Body of pancreas (tissue), 4 donors: ENCODE measurements around the gene GIGYF2. TPM values are rescaled to one million over a fixed set of nuclear protein-coding genes. Genes with fewer than 3 reads are reported as not detected.
A peak's percentile ranks its signal among the peaks of the same experiment; 100 is the strongest.

Source experiments
- ATAC-seq: fragments of 150-250 bp; one replicate; pipeline ENCODE4 v1.9.1; 2016
- DNase-seq, 4 donors: peaks; one replicate each; pipeline ENCODE4 v3.0.0-alpha.2; 2019
- H3K27ac ChIP-seq, 4 donors: fragments of 200-600 bp; sonication (generic); 1 replicate in 3 of 4; 2 replicates in 1 of 4; pipeline versions ENCODE4 v1.5.1 to v1.6.1; 2016 to 2019; ENCODE audit warnings: mild to moderate bottlenecking in 1 of 4, mixed read lengths in 1 of 4, moderate library complexity in 1 of 4
- H3K27me3 ChIP-seq, 2 donors: fragments of 200-600 bp; sonication (generic); one replicate each; pipeline ENCODE4 v1.6.0; 2016; ENCODE audit warnings: mild to moderate bottlenecking in 1 of 2
- H3K36me3 ChIP-seq, 2 donors: fragments of 200-600 bp; sonication (generic); replicated peaks in 1 of 2; 2 replicates each; pipeline ENCODE4 v1.5.1; 2016; ENCODE audit warnings: low read depth in 2 of 2; ENCODE audit not compliant: insufficient read depth in 1 of 2
- H3K4me1 ChIP-seq: fragments of 200-600 bp; sonication (generic); one replicate; pipeline ENCODE4 v1.6.0; 2016
- H3K4me3 ChIP-seq, 2 donors: fragments of 200-600 bp; sonication (generic); 1 replicate in 1 of 2; 2 replicates in 1 of 2; pipeline ENCODE4 v1.5.1; 2016 to 2019
- H3K9me3 ChIP-seq, 3 donors: fragments of 200-600 bp; sonication (generic); 1 replicate in 2 of 3; 2 replicates in 1 of 3; pipeline ENCODE4 v1.5.1; 2016
- POLR2A ChIP-seq, 3 donors: fragments of 450-650 bp; IDR thresholded peaks; one replicate each; pipeline ENCODE4 v1.6.1; 2016; ENCODE audit warnings: antibody characterized with exemption in 3 of 3, mild to moderate bottlenecking in 2 of 3
- WGBS, 2 donors: methylation state at CpG; one replicate each; pipeline ENCODE4 v1.1.5; 2017; 5-methylcytosine and 5-hydroxymethylcytosine counted together
- intact Hi-C: fragments of 100-400 bp; cut with DNase I; formaldehyde crosslinking; loops from one replicate; pipeline ENCODE4 v1.15.1; 2023
- total RNA-seq, 2 donors: library from RNA; depleted of rRNA; stranded (reverse); fragments of >200 nt; gene quantifications; one replicate each; pipeline ENCODE4 v1.1.0, GENCODE V29; 2016
- TF ChIP-seq, protein P1 (sequence below), 7 experiments: fragments of 450-650 bp in 4 of 7; fragments of 200-600 bp in 3 of 7; sonication (generic) in 3 of 7; IDR thresholded peaks; one replicate each; pipeline ENCODE4 v1.5.1; 2016 to 2019; ENCODE audit warnings: antibody characterized with exemption in 7 of 7

Gene GIGYF2
- total RNA-seq, result 100 to 1,000 TPM in 1 of 2 donors, 10 to 100 TPM in 1; 66.2 to 107 TPM

- no peaks in the 10 kb centered on the region for H3K36me3 ChIP-seq
- H3K27ac ChIP-seq, result peak within 1 kb of the TSS; percentile 84 to 97 (median 96)
- peaks cover 47% of the 10 kb centered on the region for H3K4me1 ChIP-seq
- DNase-seq, result peak; percentile 97 to 99 (median 98)
- H3K4me3 ChIP-seq, result peak within 1 kb of the TSS; percentile 73 to 98
- TF ChIP-seq, protein P1, sequence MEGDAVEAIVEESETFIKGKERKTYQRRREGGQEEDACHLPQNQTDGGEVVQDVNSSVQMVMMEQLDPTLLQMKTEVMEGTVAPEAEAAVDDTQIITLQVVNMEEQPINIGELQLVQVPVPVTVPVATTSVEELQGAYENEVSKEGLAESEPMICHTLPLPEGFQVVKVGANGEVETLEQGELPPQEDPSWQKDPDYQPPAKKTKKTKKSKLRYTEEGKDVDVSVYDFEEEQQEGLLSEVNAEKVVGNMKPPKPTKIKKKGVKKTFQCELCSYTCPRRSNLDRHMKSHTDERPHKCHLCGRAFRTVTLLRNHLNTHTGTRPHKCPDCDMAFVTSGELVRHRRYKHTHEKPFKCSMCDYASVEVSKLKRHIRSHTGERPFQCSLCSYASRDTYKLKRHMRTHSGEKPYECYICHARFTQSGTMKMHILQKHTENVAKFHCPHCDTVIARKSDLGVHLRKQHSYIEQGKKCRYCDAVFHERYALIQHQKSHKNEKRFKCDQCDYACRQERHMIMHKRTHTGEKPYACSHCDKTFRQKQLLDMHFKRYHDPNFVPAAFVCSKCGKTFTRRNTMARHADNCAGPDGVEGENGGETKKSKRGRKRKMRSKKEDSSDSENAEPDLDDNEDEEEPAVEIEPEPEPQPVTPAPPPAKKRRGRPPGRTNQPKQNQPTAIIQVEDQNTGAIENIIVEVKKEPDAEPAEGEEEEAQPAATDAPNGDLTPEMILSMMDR (IDR thresholded peaks at IDR 0.05), result peak in 1 of 7 experiments; percentile 12
- peak; percentile 64 to 66 (median 65) for TF ChIP-seq POLR2A (IDR thresholded peaks at IDR 0.05)
- 0 to 1% methylated on average over 23 to 69 of the region's 71 CpGs for WGBS, 2 donors
- intact Hi-C loops, result no loop called here
- ATAC-seq, result peak; percentile 98
- H3K9me3 ChIP-seq, result no peaks in the 10 kb centered on the region
- H3K27me3 ChIP-seq, result no peaks in the 10 kb centered on the region
Observed at GRCh38 chr2:232697059-232697806, at the start of gene GIGYF2. TSS of gene GIGYF2 (plus strand) at chr2:232697331. CDS start at chr2:232735198, 37,867 bp downstream.

- no peak for TF ChIP-seq POLR2A (IDR thresholded peaks at IDR 0.05)
- TF ChIP-seq, protein P1 (IDR thresholded peaks at IDR 0.05), result no peak
- Histone ChIP-seq H3K4me1 (no peaks in the 10 kb centered on the region), H3K27me3 (no peaks in the 10 kb centered on the region), H3K36me3 (no peaks in the 10 kb centered on the region), H3K9me3 (no peaks in the 10 kb centered on the region), H3K4me3 (no peak overlapping the region), H3K27ac (no peak overlapping the region)
- 87 to 94% methylated on average over 6 to 11 of the region's 11 CpGs for WGBS, 2 donors
- intact Hi-C loops, result no loop called here
- ATAC-seq (no peak), DNase-seq (no peak)
Observed at GRCh38 chr2:232649033-232649432, 48.1 kb upstream of the GIGYF2 start.

DNA sequence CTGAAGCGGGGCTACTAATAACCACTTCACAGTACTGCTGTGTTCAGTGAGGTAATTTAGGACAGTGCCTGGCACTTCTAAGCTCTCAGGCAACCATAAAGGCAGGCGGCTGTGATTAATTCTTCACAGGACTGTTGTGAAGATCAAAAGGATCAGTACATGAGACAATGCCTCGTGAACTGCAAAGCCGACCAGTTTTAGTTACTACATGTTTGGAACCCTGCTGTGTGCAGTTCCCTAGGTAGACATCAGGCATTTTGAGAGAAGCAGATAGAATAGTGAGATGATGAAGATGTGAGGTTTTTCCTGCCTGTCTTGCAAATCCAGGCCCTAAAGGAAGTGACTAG, 44.7 kb upstream of the GIGYF2 start:
- H3K36me3 ChIP-seq, result no peaks in the 10 kb centered on the region
- TF ChIP-seq, protein P1 (IDR thresholded peaks at IDR 0.05), result no peak
- H3K9me3 ChIP-seq, result no peaks in the 10 kb centered on the region
- DNase-seq, result no peak
- H3K4me3 ChIP-seq, result no peak overlapping the region
- H3K4me1 ChIP-seq, result no peaks in the 10 kb centered on the region
- intact Hi-C loops, result no loop called here
- ATAC-seq, result no peak
- H3K27ac ChIP-seq, result no peak overlapping the region
- H3K27me3 ChIP-seq, result no peaks in the 10 kb centered on the region
- 65 to 72% methylated on average over 4 of the region's 4 CpGs for WGBS, 2 donors

GRCh38 chr2:232653441-232653840, 43.7 kb upstream of the GIGYF2 start:
- 84 to 86% methylated on average over 5 to 7 of the region's 7 CpGs for WGBS, 2 donors
- TF ChIP-seq, protein P1 (IDR thresholded peaks at IDR 0.05), result no peak
- no peak for TF ChIP-seq POLR2A (IDR thresholded peaks at IDR 0.05)
- intact Hi-C loops, result no loop called here
- Histone ChIP-seq H3K36me3 (no peaks in the 10 kb centered on the region), H3K4me1 (no peaks in the 10 kb centered on the region), H3K4me3 (no peak overlapping the region), H3K27me3 (no peaks in the 10 kb centered on the region), H3K27ac (no peak overlapping the region), H3K9me3 (no peaks in the 10 kb centered on the region)
- DNase-seq (no peak), ATAC-seq (no peak)

- H3K4me1 ChIP-seq, result no peaks in the 10 kb centered on the region
- no peak for DNase-seq
- no peak overlapping the region for H3K4me3 ChIP-seq
- intact Hi-C loops, result no loop called here
- 67 to 71% methylated on average over 6 of the region's 6 CpGs for WGBS, 2 donors
- no peaks in the 10 kb centered on the region for H3K27me3 ChIP-seq
- no peak for ATAC-seq
- H3K36me3 ChIP-seq, result no peaks in the 10 kb centered on the region
- TF ChIP-seq, protein P1 (IDR thresholded peaks at IDR 0.05), result no peak
- no peak overlapping the region for H3K27ac ChIP-seq
- H3K9me3 ChIP-seq, result no peaks in the 10 kb centered on the region
Observed at GRCh38 chr2:232655392-232655791, 41.7 kb upstream of the GIGYF2 start.
